Right renal cortex interstitium (tissue), 3 donors: ENCODE data around the gene TREM2. TPM values are rescaled to one million over a fixed set of nuclear protein-coding genes. Genes with fewer than 3 reads are reported as not detected.
"Not testable (repeated sequence)": the region's sequence is repeated elsewhere in the genome, so short reads cannot be mapped to it uniquely, and the experiment has no call there.

Source experiments
- DNase-seq, 3 donors: peaks; one replicate each; pipeline ENCODE4 v3.0.0-alpha.2; 2013; ENCODE audit warnings: low read depth in 3 of 3, low spot score in 2 of 3
- polyA plus RNA-seq, 3 donors: library from polyadenylated mRNA; unstranded; fragments of 120-200 nt; gene quantifications; one replicate each; pipeline ENCODE4 v1.2.1, GENCODE V29; 2013; ENCODE audit not compliant: insufficient read length in 3 of 3

Gene TREM2
- polyA plus RNA-seq, 3 donors = 0.29 to 0.59 (median 0.31) TPM

DNA sequence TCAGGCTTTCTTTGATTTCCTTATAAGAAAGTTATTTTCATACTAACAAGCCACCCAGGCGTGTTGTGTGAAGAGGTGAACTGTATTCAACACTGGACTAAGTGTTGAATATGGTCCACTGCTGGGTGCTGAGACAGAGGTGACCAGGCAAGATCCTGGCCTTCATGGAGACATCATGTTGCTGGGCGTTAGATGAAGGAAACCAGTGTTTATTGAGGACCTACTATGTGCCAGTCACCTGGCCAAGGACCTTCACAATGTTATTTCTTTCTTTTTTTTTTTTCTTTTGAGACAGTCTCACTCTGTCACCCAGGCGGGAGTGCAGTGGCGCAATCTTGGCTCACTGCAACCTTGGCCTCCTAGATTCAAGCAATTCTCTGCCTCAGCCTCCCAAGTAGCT is 6.9 kb downstream of the TREM2 start:
- DNase-seq = no peak

DNA sequence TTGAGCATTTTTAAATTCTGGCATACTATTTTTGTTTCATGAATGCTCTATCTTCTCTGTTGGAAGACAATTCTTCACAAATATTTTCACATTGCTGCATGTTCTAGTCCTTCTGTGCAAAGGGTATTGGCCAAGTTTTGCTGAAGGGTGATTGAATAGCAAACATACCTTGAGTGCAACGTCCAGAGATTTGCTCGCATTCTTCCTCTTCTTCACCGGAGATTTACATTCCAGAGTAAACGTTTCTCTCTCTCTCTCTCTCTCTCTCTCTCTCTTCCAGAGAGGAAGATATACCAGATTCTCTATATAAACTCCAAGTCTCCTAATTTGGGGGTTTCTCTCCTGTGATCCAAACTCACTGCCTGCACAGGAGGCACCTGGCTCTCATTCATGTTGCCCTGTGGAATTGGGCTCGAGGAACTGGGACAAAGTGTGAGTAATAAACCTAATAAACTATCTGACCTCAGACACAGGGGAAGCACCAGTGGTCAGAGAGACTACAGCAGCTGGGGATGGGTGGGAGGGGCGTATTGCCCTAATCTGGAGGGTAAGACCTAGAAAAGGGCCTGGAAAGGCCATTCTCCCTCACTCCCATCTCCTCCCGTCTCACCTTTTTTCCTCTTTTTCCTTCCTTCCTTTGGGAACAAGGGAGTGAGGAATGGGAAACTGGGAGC is 7.6 kb downstream of the TREM2 start:
- no peak for DNase-seq

DNA sequence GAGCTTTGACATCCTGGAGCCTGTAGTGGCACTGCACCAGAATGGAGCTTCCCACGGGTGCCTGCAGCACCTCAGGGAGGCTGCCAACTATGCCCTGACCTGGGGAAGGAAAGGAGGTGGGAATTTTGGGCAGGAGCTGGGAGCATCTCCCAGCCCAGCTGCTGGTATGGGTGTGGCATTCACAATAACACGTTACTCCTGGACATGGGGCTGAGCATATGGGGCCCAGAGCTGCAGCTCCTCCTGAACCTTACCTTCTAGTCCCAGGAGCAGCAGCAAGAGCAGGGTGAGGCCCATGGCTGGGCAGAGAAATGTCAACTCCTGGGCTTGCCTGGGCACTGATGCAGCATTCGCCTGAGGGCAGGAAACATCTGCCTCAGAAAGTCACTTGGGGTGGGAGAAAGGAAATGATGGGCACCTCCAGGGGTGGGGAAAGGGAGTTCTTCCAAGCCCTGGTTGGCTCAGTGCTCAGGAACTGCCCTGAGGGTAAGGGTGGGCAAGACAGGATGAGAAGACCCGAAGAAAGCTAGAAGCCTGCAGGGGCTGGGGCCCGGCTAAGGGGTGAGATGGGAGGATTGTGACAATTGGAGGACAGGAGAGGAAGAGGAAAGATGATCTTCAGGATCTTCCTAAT is 8.8 kb downstream of the TREM2 start, which contains the start of gene TREML1:
TSS of gene TREML1 (minus strand) at position 356 of the 634 bp plus-strand sequence. CDS start at position 297, 59 bp downstream.
- no peak for DNase-seq

DNA sequence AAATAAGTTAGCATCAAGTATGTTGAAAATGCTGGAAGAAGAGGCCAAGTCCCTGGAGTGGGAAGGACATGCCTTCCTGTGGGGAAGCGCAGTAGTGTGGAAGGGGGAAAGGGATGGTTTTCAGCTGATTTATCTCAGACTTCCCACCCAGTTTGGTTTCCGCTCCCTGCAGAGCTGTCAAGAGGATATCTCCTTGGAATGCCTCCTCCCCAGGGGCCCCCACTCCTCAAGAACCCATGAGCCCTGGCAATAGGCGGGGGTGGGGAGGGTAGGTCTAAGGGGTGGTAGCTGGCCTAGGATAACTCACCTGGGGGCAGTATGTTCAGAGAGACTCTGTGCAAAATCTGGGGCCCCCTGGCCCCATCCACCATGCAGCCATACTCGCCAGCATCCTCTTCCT is 9.5 kb downstream of the TREM2 start:
- DNase-seq = no peak

DNA sequence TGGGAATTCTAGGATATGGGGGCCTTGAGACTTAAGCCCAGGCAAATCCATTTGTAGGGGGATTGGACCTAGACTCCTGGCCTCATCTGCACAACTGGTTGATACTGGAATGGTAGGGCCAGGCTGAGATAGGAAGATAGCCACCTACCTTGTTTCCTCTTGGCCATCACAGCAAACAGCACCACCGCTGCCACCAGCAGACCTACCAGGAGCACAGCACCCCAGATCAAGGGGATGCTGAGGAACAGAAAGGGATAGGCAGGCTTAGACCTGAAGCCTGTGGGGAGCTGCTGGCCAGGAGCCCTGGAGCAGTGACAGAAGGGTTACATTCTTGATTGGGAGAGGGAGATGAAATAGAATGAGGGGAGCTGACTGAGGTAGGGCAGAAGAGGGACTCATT is 12.2 kb downstream of the TREM2 start:
- no peak for DNase-seq

GRCh38 chr6:41147917-41148316 is 15.0 kb downstream of the TREM2 start:
- DNase-seq = no peak

DNA sequence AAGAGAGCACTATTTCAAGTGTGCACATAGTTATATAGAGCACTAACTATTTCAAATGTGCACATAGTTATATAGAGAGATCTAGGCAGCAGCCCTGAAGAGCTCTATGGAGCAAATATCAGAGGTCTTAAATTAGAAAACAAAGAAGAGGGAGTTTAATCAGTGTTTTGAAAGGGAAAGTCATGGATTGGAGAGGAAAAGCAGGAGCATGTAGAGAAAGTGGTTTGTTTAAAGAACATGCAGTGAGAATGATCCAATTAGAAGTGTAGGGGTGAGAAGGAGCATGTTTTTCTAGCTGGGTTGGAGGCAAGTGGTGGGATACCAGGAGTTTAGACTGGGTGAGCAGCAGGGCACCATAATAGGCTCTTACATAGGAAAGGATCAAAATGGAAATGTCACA is 26.0 kb downstream of the TREM2 start:
- DNase-seq = no peak

DNA sequence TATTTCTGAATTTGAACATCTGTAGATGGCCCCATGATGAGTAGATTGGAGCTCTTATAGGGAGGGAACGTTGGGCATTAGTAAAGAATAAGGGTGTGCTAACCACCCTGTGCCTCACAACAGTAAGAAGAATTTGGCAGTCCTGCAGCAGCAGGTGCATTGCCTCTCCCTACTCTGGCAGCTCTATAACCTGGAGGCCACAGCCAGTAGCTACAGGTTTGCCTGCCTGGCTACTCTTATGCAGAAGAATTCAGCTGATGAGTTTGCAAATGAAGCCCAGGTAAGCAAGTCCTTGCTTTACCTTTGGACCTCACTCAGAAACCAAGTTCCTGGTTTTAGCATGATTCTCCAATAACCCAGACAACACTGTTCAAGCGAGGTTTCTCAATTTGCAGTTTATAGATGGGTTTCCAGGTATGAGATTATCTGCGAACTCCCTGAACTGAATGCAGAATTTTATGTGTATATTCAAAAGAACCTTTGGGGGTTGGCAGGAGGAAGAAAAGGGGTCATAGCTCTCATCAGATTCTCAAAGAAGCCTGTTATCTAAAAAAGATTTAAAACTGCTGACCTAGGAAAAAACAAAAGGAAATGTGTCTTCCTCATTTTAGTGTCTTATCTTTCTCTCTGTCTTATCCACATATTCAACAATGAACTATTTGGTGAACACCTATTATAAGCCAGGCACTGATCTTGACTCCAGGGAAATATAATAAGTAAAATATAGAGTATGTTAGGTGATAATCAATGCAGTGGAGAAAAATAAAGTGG is 27.7 kb downstream of the TREM2 start:
- DNase-seq = no peak

DNA sequence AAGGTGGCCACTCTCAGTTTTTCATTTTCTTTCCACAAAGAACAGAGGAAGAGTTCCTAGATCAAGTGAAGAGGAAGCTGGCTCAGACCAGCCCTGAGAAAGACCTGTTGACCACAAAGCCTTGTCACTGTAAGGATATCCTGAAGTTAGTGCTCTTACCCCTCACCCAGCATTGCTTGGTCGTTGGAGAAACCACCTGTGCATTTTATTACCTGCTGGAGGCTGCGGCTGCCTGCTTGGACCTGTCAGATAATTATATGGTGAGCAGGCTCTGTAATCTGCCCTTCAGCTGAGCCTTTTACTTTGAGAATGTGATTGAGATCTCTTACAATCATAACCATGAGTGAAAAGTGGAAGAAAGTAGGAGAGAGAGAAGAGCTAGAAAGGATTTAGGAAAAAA is 30.7 kb downstream of the TREM2 start:
- no peak for DNase-seq

- DNase-seq = no peak
These were observed 37.6 kb downstream of the TREM2 start for GRCh38 chr6:41125282-41125681.

- no peak for DNase-seq
These were observed 40.0 kb downstream of the TREM2 start for GRCh38 chr6:41122918-41123317.

GRCh38 chr6:41122373-41122772 is 40.5 kb downstream of the TREM2 start:
- no peak for DNase-seq

DNA sequence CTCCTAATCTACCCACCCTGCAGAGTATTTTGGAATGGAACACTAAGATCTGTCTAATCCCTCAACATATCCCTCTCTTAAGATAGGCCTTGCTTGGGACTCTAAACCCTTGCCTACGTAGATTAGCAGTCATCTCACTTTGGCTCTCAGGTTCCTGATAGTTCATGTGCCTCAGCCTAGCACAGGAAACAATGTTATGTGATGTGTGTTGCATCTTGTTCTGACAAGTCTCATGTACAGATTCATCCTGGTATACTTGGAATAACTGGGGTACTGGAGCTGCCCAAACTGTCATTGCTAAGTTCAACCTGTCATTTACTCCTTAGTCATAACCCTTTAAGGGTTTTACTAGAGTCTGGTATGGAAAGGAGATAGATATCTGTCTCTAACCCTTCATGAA is 42.9 kb downstream of the TREM2 start:
- no peak for DNase-seq

DNA sequence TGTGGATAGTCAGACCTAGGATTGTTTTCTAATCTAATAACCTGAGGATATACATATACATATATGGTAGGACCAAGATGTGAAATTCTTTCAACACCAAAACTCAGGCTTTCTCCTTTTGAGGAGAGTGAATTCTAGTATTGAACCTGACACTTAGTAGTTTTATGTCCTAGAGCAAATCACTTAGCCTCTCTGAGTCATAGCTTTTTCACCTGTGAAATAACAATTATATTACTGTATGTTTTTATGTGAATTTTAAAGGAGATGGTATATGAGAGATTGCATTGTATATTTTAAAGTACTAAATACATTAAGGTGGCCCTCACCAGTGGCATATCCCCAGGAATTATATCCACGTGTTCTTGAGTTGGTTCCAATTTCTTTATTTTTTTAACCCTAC is 43.4 kb downstream of the TREM2 start:
- no peak for DNase-seq

GRCh38 chr6:41115027-41115426 is 47.9 kb downstream of the TREM2 start:
- not testable (repeated sequence) for DNase-seq

GRCh38 chr6:41111017-41111416 is 51.9 kb downstream of the TREM2 start:
- no peak for DNase-seq

Other genes with a start within 250 kb of the TREM2 start
- 1 to 10 TPM; 5.2 to 6.0 (median 5.2) TPM for gene UNC5CL, start 123.9 kb downstream of the TREM2 start, polyA plus RNA-seq
- under 1 TPM; 0.35 to 0.87 (median 0.44) TPM for gene TSPO2, start 120.6 kb downstream of the TREM2 start, polyA plus RNA-seq
- gene APOBEC2, start 109.9 kb downstream of the TREM2 start, polyA plus RNA-seq = under 1 TPM; 0.23 to 0.60 (median 0.46) TPM
- gene OARD1, start 90.8 kb downstream of the TREM2 start, polyA plus RNA-seq = 10 to 100 TPM; 64.6 to 73.3 (median 70.2) TPM
- 10 to 100 TPM; 52.5 to 55.6 (median 53.6) TPM for gene NFYA, start 90.1 kb downstream of the TREM2 start, polyA plus RNA-seq
- gene TREML1, start 8.8 kb downstream of the TREM2 start, polyA plus RNA-seq = 1 to 10 TPM in 1 of 3 donors, under 1 TPM in 2; 0.40 to 1.5 (median 0.72) TPM
- gene TREML2, start 38.0 kb upstream of the TREM2 start, polyA plus RNA-seq = under 1 TPM; 0.04 to 0.16 (median 0.10) TPM
- not detected for gene TREML4, start 65.2 kb upstream of the TREM2 start, polyA plus RNA-seq
- gene TREM1, start 123.6 kb upstream of the TREM2 start, polyA plus RNA-seq = under 1 TPM in 1 of 3 donors, not detected in 2; 0.14 TPM
- gene NCR2, start 172.5 kb upstream of the TREM2 start, polyA plus RNA-seq = not detected